Esophagus squamous epithelium (tissue), 5 donors: ENCODE results near the gene HSPA9. TPM values are rescaled to one million over a fixed set of nuclear protein-coding genes. Genes with fewer than 3 reads are reported as not detected.

Experiments
- DNase-seq: peaks from one replicate; lab custom pipeline; 2025; lab: John Stamatoyannopoulos, UW
- H3K27ac ChIP-seq, 4 donors: fragments of 200-600 bp; sonication (generic); one replicate each; pipeline ENCODE4 v1.5.1; 2016 to 2019; ENCODE audit warnings: mild to moderate bottlenecking in 1 of 4
- H3K27me3 ChIP-seq, 4 donors: fragments of 200-600 bp; sonication (generic); 1 replicate in 3 of 4; 2 replicates in 1 of 4; pipeline versions ENCODE4 v1.5.1 to v1.6.0; 2017 to 2021; ENCODE audit warnings: antibody characterized with exemption in 1 of 4
- H3K36me3 ChIP-seq, 3 donors: fragments of 200-600 bp; sonication (generic); one replicate each; pipeline ENCODE4 v1.5.1; 2016 to 2019
- H3K4me1 ChIP-seq, 3 donors: fragments of 200-600 bp; sonication (generic); one replicate each; pipeline ENCODE4 v1.5.1; 2017 to 2019
- H3K4me3 ChIP-seq, 4 donors: fragments of 200-600 bp; sonication (generic); 1 replicate in 3 of 4; 2 replicates in 1 of 4; pipeline ENCODE4 v1.5.1; 2016 to 2019; ENCODE audit warnings: mild to moderate bottlenecking in 2 of 4, moderate library complexity in 1 of 4
- H3K9me3 ChIP-seq, 3 donors: fragments of 200-600 bp; sonication (generic); one replicate each; pipeline ENCODE4 v1.5.1; 2016 to 2019
- POLR2A ChIP-seq, 4 donors: fragments of 450-650 bp; IDR thresholded peaks; one replicate each; pipeline ENCODE4 v1.6.1; 2017; ENCODE audit warnings: antibody characterized with exemption in 4 of 4, mild to moderate bottlenecking in 4 of 4, moderate library complexity in 3 of 4
- WGBS, 2 donors: methylation state at CpG; one replicate each; pipeline ENCODE4 v1.1.5; 2018; 5-methylcytosine and 5-hydroxymethylcytosine counted together
- intact Hi-C: fragments of 100-400 bp; cut with DNase I; formaldehyde crosslinking; loops from one replicate; pipeline ENCODE4 v1.15.0; 2022
- total RNA-seq, 4 donors: library from RNA; depleted of rRNA; stranded (reverse); fragments of >200 nt; gene quantifications; one replicate each; pipeline ENCODE4 v1.1.0, GENCODE V29; 2016
- TF ChIP-seq, protein P1 (sequence below), 6 experiments: fragments of 450-650 bp in 4 of 6; fragments of 200-600 bp in 2 of 6; sonication (generic) in 2 of 6; IDR thresholded peaks; one replicate each; pipeline ENCODE4 v1.5.1; 2016 to 2019; ENCODE audit warnings: antibody characterized with exemption in 6 of 6, mild to moderate bottlenecking in 4 of 6, moderate library complexity in 4 of 6
- donor health status: DM: yes; HTN: yes; CAD: no.

The HSPA9 gene
- total RNA-seq, 4 donors from 2014 or later, result 185 to 354 (median 279) TPM

GRCh38 chr5:138573949-138574670, 1.1 kb downstream of the HSPA9 start:
- peak overlapping the region; percentile 96 to 99 (median 98) for H3K27ac ChIP-seq
- intact Hi-C loops, result no loop called here
- 22 to 25% methylated on average over 9 of the region's 9 CpGs for WGBS, 2 donors
- no peak for DNase-seq
- H3K4me3 ChIP-seq, result peak overlapping the region; percentile 78 to 99 (median 88)
- peaks cover 0 to 46% (median 30%) of the 10 kb centered on the region in 3 donors for H3K36me3 ChIP-seq
- no peaks in the 10 kb centered on the region for H3K27me3 ChIP-seq
- TF ChIP-seq POLR2A (IDR thresholded peaks at IDR 0.05), result no peak
- TF ChIP-seq, protein P1, sequence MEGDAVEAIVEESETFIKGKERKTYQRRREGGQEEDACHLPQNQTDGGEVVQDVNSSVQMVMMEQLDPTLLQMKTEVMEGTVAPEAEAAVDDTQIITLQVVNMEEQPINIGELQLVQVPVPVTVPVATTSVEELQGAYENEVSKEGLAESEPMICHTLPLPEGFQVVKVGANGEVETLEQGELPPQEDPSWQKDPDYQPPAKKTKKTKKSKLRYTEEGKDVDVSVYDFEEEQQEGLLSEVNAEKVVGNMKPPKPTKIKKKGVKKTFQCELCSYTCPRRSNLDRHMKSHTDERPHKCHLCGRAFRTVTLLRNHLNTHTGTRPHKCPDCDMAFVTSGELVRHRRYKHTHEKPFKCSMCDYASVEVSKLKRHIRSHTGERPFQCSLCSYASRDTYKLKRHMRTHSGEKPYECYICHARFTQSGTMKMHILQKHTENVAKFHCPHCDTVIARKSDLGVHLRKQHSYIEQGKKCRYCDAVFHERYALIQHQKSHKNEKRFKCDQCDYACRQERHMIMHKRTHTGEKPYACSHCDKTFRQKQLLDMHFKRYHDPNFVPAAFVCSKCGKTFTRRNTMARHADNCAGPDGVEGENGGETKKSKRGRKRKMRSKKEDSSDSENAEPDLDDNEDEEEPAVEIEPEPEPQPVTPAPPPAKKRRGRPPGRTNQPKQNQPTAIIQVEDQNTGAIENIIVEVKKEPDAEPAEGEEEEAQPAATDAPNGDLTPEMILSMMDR (IDR thresholded peaks at IDR 0.05), result no peak
- H3K9me3 ChIP-seq, result no peaks in the 10 kb centered on the region
- peaks cover 6 to 62% (median 24%) of the 10 kb centered on the region in 3 donors for H3K4me1 ChIP-seq

GRCh38 chr5:138573223-138573622, 2.0 kb downstream of the HSPA9 start:
- H3K27ac ChIP-seq, result peak overlapping the region in 3 of 4 donors; percentile 17 to 96 (median 19)
- WGBS, 2 donors, result 93 to 98% methylated on average over 5 of the region's 8 CpGs
- peaks cover 4 to 55% (median 36%) of the 10 kb centered on the region in 3 donors for H3K36me3 ChIP-seq
- peak overlapping the region in 1 of 4 donors; percentile 99 for H3K4me3 ChIP-seq
- H3K4me1 ChIP-seq, result peaks cover 6 to 70% (median 30%) of the 10 kb centered on the region in 3 donors
- no peaks in the 10 kb centered on the region for H3K27me3 ChIP-seq
- intact Hi-C loops, result no loop called here
- H3K9me3 ChIP-seq, result no peaks in the 10 kb centered on the region
- DNase-seq, result no peak
- TF ChIP-seq POLR2A (IDR thresholded peaks at IDR 0.05), result no peak
- TF ChIP-seq, protein P1 (IDR thresholded peaks at IDR 0.05), result no peak

- TF ChIP-seq, protein P1 (IDR thresholded peaks at IDR 0.05), result no peak
- no peak for TF ChIP-seq POLR2A (IDR thresholded peaks at IDR 0.05)
- no peaks in the 10 kb centered on the region for H3K27me3 ChIP-seq
- peaks cover 6 to 75% (median 24%) of the 10 kb centered on the region in 3 donors for H3K4me1 ChIP-seq
- 97 to 98% methylated on average over 8 to 9 of the region's 9 CpGs for WGBS, 2 donors
- H3K27ac ChIP-seq, result no peak overlapping the region
- no peak overlapping the region for H3K4me3 ChIP-seq
- intact Hi-C loops, result no loop called here
- peaks cover 11 to 78% (median 57%) of the 10 kb centered on the region in 3 donors for H3K36me3 ChIP-seq
- no peaks in the 10 kb centered on the region for H3K9me3 ChIP-seq
- no peak for DNase-seq
Measured at GRCh38 chr5:138570871-138571270, 4.3 kb downstream of the HSPA9 start.

DNA sequence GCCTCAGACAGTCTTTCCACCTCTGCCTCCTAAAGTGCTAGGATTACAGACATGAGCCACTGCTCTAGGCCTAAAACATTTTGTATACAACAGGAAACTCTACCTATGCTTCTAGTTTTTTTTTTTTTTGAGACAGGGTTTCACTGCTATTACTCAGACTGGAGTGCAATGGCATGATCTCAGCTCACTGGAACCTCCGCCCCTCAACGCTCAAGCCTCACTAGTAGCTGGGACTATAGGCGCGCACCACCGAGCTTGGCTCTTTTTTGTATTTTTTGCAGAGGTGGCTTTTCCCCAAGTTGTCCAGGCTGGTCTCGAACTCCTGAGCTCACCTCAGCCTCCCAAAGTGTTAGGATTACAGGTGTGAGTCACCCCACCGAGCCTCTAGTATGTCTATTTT, 5.4 kb downstream of the HSPA9 start:
- Histone ChIP-seq H3K27me3 (no peaks in the 10 kb centered on the region), H3K9me3 (no peaks in the 10 kb centered on the region), H3K27ac (no peak overlapping the region), H3K4me3 (no peak overlapping the region), H3K36me3 (peaks cover 22 to 89% (median 64%) of the 10 kb centered on the region in 3 donors), H3K4me1 (peaks cover 6 to 74% (median 24%) of the 10 kb centered on the region in 3 donors)
- TF ChIP-seq, protein P1 (IDR thresholded peaks at IDR 0.05), result no peak
- no peak for TF ChIP-seq POLR2A (IDR thresholded peaks at IDR 0.05)
- WGBS, 2 donors, result 82 to 88% methylated on average over 5 to 6 of the region's 7 CpGs
- no peak for DNase-seq
- intact Hi-C loops, result no loop called here
